Transverse colon (tissue), 4 donors: Measurements from ENCODE around the gene CBX3. TPM values are rescaled to one million over a fixed set of nuclear protein-coding genes. Genes with fewer than 3 reads are reported as not detected.

ENCODE experiments used
- DNase-seq: peaks from one replicate; pipeline ENCODE4 v3.0.0-alpha.2; 2019
- H3K27ac ChIP-seq, 4 donors: fragments of 200-600 bp; sonication (generic); 2 replicates each; pipeline ENCODE4 v1.5.1; 2016 to 2018; ENCODE audit warnings: inconsistent platforms in 4 of 4
- H3K27me3 ChIP-seq: fragments of 200-600 bp; sonication (generic); 2 replicates; pipeline ENCODE4 v1.5.1; 2017; ENCODE audit warnings: inconsistent platforms
- H3K36me3 ChIP-seq, 4 donors: fragments of 200-600 bp; sonication (generic); 2 replicates each; pipeline ENCODE4 v1.5.1; 2017 to 2019; ENCODE audit warnings: inconsistent platforms in 4 of 4
- H3K4me1 ChIP-seq, 4 donors: fragments of 200-600 bp; sonication (generic); 2 replicates each; pipeline ENCODE4 v1.5.1; 2017 to 2020; ENCODE audit warnings: inconsistent platforms in 4 of 4
- H3K4me3 ChIP-seq, 4 donors: fragments of 200-600 bp; sonication (generic); 1 replicate in 1 of 4; 2 replicates in 3 of 4; pipeline versions ENCODE4 v1.5.1 to v1.6.1; 2017 to 2019; ENCODE audit warnings: inconsistent platforms in 4 of 4
- H3K9me3 ChIP-seq, 2 donors: fragments of 200-600 bp; sonication (generic); 2 replicates each; pipeline ENCODE4 v1.5.1; 2017 to 2019; ENCODE audit warnings: inconsistent platforms in 2 of 2
- CTCF ChIP-seq, 5 experiments: fragments of 200-600 bp in 3 of 5; fragments of 450-650 bp in 2 of 5; sonication (generic) in 3 of 5; IDR thresholded peaks; 1 replicate in 2 of 5; 2 replicates in 3 of 5; pipeline ENCODE4 v1.5.1; 2016 to 2017; ENCODE audit warnings: antibody characterized with exemption in 5 of 5, inconsistent platforms in 3 of 5, mild to moderate bottlenecking in 2 of 5, moderate library complexity in 1 of 5
- EP300 ChIP-seq: sonication (generic); formaldehyde crosslinking; IDR thresholded peaks from one replicate; pipeline ENCODE4 v1.6.1; 2017; ENCODE audit warnings: antibody characterized with exemption, low read depth
- POLR2A ChIP-seq: fragments of 450-650 bp; IDR thresholded peaks from one replicate; pipeline ENCODE4 v1.6.1; 2016; ENCODE audit warnings: antibody characterized with exemption, mild to moderate bottlenecking, moderate library complexity
- POLR2AphosphoS5 ChIP-seq, 3 donors: sonication (generic); formaldehyde crosslinking; IDR thresholded peaks; one replicate each; pipeline ENCODE4 v1.6.1; 2016; ENCODE audit warnings: antibody characterized with exemption in 3 of 3
- WGBS, 2 donors: methylation state at CpG; one replicate each; pipeline ENCODE4 v1.1.5; 2018; ENCODE audit warnings: low coverage in 1 of 2; 5-methylcytosine and 5-hydroxymethylcytosine counted together
- in situ Hi-C, 4 donors: fragments of 200-750 bp; cut with MboI; loops; one replicate each; pipeline versions ENCODE4 v1.15.0 to v1.15.1; 2017; ENCODE audit warnings: low sequenced_read_pairs in 3 of 4, low pct_ligation_motif_present in 1 of 4, low pct_unique_long_range_greater_than_20kb in 1 of 4
- intact Hi-C: fragments of 100-400 bp; cut with DNase I; formaldehyde crosslinking; loops from one replicate; pipeline ENCODE4 v1.15.1; 2023; ENCODE audit warnings: low total_unique reads
- total RNA-seq, 4 donors: library from RNA; depleted of rRNA; stranded (reverse); fragments of >200 nt; gene quantifications; one replicate each; pipeline ENCODE4 v1.1.0, GENCODE V29; 2016

CBX3 gene
- total RNA-seq, 4 donors from 2014 or later: 48.2 to 107 (median 60.3) TPM

- in situ Hi-C loops: loop anchor here in 2 of 4 donors (10.0 to 25.0 kb wide), 2 partner anchors 105 to 963 kb away; partner anchors contain the start of genes HOXA10 (in 2 of the 2), HOXA3 (in 2 of the 2), HOXA7 (in 2 of the 2) and HOXA9 (in 2 of the 2)
- Histone ChIP-seq H3K27me3 (no peaks in the 10 kb centered on the region), H3K4me1 (peaks cover 38 to 56% (median 46%) of the 10 kb centered on the region in 4 donors), H3K4me3 (peak overlapping the region; percentile 78 to 98 (median 86)), H3K9me3 (no peaks in the 10 kb centered on the region), H3K36me3 (peaks cover 0 to 32% (median 11%) of the 10 kb centered on the region in 4 donors), H3K27ac (peak overlapping the region; percentile 97 to 100 (median 99))
- 0% methylated on average over 22 to 36 of the region's 36 CpGs for WGBS, 2 donors
- TF ChIP-seq CTCF (IDR thresholded peaks at IDR 0.05) (peak in 1 of 5 experiments; percentile 37), EP300 (no peak), POLR2AphosphoS5 (IDR thresholded peaks at IDR 0.05) (peak in 1 of 3 donors; percentile 80), POLR2A (peak; percentile 26)
- intact Hi-C loops: loop anchor here (2.0 to 10.0 kb wide), 2 partner anchors 165 to 343 kb away; no protein-coding TSS in a partner anchor
- peak; percentile 77 for DNase-seq
Observed at GRCh38 chr7:26199301-26200037, 2.1 kb upstream of the CBX3 start.

GRCh38 chr7:26200038-26200443, 1.5 kb upstream of the CBX3 start:
- Histone ChIP-seq H3K27me3 (no peaks in the 10 kb centered on the region), H3K9me3 (no peaks in the 10 kb centered on the region), H3K36me3 (peaks cover 0 to 26% (median 9%) of the 10 kb centered on the region in 4 donors), H3K4me1 (peaks cover 37 to 56% (median 45%) of the 10 kb centered on the region in 4 donors), H3K4me3 (peak overlapping the region; percentile 78 to 98 (median 86)), H3K27ac (peak overlapping the region; percentile 97 to 100 (median 99))
- intact Hi-C loops: loop anchor here (2.0 to 10.0 kb wide), 2 partner anchors 165 to 343 kb away; no protein-coding TSS in a partner anchor
- in situ Hi-C loops: no loop called here
- no peak for TF ChIP-seq POLR2A
- TF ChIP-seq POLR2AphosphoS5 (IDR thresholded peaks at IDR 0.05): no peak
- no peak for TF ChIP-seq EP300
- TF ChIP-seq CTCF (IDR thresholded peaks at IDR 0.05): no peak
- DNase-seq: peak; percentile 81
- WGBS, 2 donors: 0% methylated on average over 8 to 22 of the region's 29 CpGs

DNA sequence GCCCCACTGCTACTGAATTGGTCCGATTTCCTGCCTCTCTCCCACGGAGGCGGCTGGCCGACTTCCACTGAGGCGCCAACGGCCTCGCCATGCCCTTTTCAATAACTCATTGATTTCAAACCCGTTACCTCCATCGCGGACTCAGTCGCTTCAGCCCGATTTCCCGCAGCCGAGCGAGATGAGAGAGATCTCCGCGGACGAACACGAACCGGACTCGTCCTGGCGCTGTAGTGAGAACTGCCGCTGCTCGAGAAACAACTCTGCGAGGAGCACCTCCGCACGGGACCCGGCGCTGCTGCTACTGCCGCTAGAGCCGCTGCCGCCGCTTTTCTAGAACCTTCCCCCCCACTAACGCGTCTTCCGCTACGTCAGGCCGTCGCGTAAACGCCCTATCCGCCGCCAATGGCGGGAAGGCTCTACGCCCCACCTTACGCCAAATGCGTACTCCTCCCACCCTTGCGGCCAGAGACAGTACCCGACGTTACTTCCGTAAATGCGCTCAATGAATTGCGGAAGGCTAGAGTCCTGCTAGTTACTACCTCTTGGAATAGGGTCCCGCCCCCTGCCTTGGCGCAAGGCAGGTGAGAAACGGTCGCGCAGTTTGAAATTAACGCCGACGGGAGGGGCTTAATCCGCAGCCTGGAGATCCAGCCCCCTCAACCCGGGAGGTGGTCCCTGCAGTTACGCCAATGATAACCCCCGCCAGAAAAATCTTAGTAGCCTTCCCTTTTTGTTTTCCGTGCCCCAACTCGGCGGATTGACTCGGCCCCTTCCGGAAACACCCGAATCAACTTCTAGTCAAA, 900 bp upstream of the CBX3 start, which contains the start of gene HNRNPA2B1:
TSS of gene HNRNPA2B1 (minus strand) at position 303 of the 803 bp plus-strand sequence. CDS start at position 134, 169 bp downstream.
- DNase-seq: peak; percentile 97
- Histone ChIP-seq H3K36me3 (peaks cover 0 to 20% (median 6%) of the 10 kb centered on the region in 4 donors), H3K4me1 (peaks cover 34 to 56% (median 41%) of the 10 kb centered on the region in 4 donors), H3K4me3 (peak within 1 kb of the TSS; percentile 78 to 98 (median 86)), H3K9me3 (no peaks in the 10 kb centered on the region), H3K27ac (peak within 1 kb of the TSS; percentile 97 to 100 (median 99)), H3K27me3 (no peaks in the 10 kb centered on the region)
- in situ Hi-C loops (no loop called here), intact Hi-C loops (loop anchor here (2.0 to 10.0 kb wide), 2 partner anchors 164 to 344 kb away; no protein-coding TSS in a partner anchor)
- WGBS, 2 donors: 0 to 1% methylated on average over 5 to 54 of the region's 71 CpGs
- TF ChIP-seq POLR2AphosphoS5 (IDR thresholded peaks at IDR 0.05): peak; percentile 100
- TF ChIP-seq EP300: peak; percentile 57
- TF ChIP-seq POLR2A: peak; percentile 100
- peak in 4 of 5 experiments; percentile 7 to 55 (median 30) for TF ChIP-seq CTCF (IDR thresholded peaks at IDR 0.05)
